ENCODE data around the gene SPPL2A.

DNA sequence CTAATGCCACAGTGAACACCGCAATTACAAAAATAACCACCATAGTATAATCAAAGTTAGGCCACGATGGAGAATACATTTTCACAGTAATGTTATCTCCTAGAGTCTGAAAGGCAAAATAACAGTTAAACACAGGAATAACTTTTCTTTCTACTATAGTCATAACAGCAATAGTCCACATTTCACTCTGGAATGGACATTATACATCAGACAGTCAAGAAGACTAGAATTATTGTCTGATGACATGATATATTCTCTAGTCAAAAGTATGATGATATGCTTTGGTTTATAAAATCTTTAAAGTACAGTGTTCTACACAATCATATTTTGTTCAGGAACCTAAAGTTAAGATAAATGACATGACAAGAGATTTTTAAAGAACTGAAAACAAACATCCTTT is 18.0 kb downstream of the SPPL2A start:
- TF ChIP-seq MLX (CRISPR knock-in tag; IDR thresholded peaks at IDR 0.05) (no peak), CTCF (IDR thresholded peaks at IDR 0.05) (no peak), FOXP1 (CRISPR knock-in tag; IDR thresholded peaks at IDR 0.05; ENCODE audit: borderline replicate concordance) (no peak), ETV6 (CRISPR knock-in tag; IDR thresholded peaks at IDR 0.05) (no peak), MAX (CRISPR knock-in tag; IDR thresholded peaks at IDR 0.05) (no peak), ZNF396 (CRISPR knock-in tag; IDR thresholded peaks at IDR 0.05; ENCODE audit: borderline replicate concordance) (no peak), MXD4 (CRISPR knock-in tag; IDR thresholded peaks at IDR 0.05; ENCODE audit: borderline replicate concordance) (no peak), CBFB (CRISPR knock-in tag; IDR thresholded peaks at IDR 0.05; ENCODE audit: low read depth) (no peak), SMAD3 (CRISPR knock-in tag; IDR thresholded peaks at IDR 0.05; ENCODE audit: borderline replicate concordance) (no peak), E2F5 (CRISPR knock-in tag; IDR thresholded peaks at IDR 0.05) (no peak), RELA (CRISPR knock-in tag; IDR thresholded peaks at IDR 0.05; ENCODE audit: borderline replicate concordance) (no peak)
- TF ChIP-seq, protein P1, sequence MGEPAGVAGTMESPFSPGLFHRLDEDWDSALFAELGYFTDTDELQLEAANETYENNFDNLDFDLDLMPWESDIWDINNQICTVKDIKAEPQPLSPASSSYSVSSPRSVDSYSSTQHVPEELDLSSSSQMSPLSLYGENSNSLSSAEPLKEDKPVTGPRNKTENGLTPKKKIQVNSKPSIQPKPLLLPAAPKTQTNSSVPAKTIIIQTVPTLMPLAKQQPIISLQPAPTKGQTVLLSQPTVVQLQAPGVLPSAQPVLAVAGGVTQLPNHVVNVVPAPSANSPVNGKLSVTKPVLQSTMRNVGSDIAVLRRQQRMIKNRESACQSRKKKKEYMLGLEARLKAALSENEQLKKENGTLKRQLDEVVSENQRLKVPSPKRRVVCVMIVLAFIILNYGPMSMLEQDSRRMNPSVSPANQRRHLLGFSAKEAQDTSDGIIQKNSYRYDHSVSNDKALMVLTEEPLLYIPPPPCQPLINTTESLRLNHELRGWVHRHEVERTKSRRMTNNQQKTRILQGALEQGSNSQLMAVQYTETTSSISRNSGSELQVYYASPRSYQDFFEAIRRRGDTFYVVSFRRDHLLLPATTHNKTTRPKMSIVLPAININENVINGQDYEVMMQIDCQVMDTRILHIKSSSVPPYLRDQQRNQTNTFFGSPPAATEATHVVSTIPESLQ (CRISPR knock-in tag; IDR thresholded peaks at IDR 0.05): no peak
- TF ChIP-seq, protein P2, sequence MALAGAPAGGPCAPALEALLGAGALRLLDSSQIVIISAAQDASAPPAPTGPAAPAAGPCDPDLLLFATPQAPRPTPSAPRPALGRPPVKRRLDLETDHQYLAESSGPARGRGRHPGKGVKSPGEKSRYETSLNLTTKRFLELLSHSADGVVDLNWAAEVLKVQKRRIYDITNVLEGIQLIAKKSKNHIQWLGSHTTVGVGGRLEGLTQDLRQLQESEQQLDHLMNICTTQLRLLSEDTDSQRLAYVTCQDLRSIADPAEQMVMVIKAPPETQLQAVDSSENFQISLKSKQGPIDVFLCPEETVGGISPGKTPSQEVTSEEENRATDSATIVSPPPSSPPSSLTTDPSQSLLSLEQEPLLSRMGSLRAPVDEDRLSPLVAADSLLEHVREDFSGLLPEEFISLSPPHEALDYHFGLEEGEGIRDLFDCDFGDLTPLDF (CRISPR knock-in tag; IDR thresholded peaks at IDR 0.05): no peak

All from WTC11 (cell line).